ENCODE data around the gene CYRIA. TPM values are rescaled to one million over a fixed set of nuclear protein-coding genes. Genes with fewer than 3 reads are reported as not detected.
A peak's percentile ranks its signal among the peaks of the same experiment; 100 is the strongest.

The CYRIA gene
- 1 to 10 TPM; 2.7 to 3.1 TPM for total RNA-seq

- ATAC-seq (peak; percentile 87 to 88), DNase-seq (ENCODE audit: low spot score in 2 of 2) (peak in 1 of 2 donors; percentile 57)
- Mint-ChIP-seq H3K9me3 (no peaks in the 10 kb centered on the region), H3K27ac (peak within 1 kb of the TSS; percentile 78 to 87), H3K36me3 (peaks cover 0 to 26% of the 10 kb centered on the region in 2 donors)
These were observed at the start of gene CYRIA for GRCh38 chr2:16665748-16666448. TSS of gene CYRIA (minus strand) at chr2:16665834. CDS start at chr2:16588119, 77,715 bp downstream.

GRCh38 chr2:16713011-16713423, 47.4 kb upstream of the CYRIA start:
- Mint-ChIP-seq H3K36me3 (no peaks in the 10 kb centered on the region), H3K27ac (no peak overlapping the region), H3K9me3 (no peaks in the 10 kb centered on the region)
- ATAC-seq (no peak), DNase-seq (ENCODE audit: low spot score in 2 of 2) (no peak)

GRCh38 chr2:16709769-16710168, 44.1 kb upstream of the CYRIA start:
- DNase-seq (ENCODE audit: low spot score in 2 of 2) (no peak), ATAC-seq (no peak)
- no peaks in the 10 kb centered on the region for H3K9me3 Mint-ChIP-seq

GRCh38 chr2:16708173-16708572, 42.5 kb upstream of the CYRIA start:
- no peaks in the 10 kb centered on the region for H3K36me3 Mint-ChIP-seq
- no peaks in the 10 kb centered on the region for H3K9me3 Mint-ChIP-seq
- no peak for ATAC-seq
- H3K27ac Mint-ChIP-seq, result no peak overlapping the region
- no peak for DNase-seq (ENCODE audit: low spot score in 2 of 2)

More at GRCh38 chr2:16709769-16710168, 44.1 kb upstream of the CYRIA start:
- Mint-ChIP-seq H3K27ac (no peak overlapping the region), H3K36me3 (no peaks in the 10 kb centered on the region)

- DNase-seq (ENCODE audit: low spot score in 2 of 2) (no peak), ATAC-seq (peak in 1 of 2 donors; percentile 33)
- no peak overlapping the region for H3K27ac Mint-ChIP-seq
- no peaks in the 10 kb centered on the region for H3K36me3 Mint-ChIP-seq
- no peaks in the 10 kb centered on the region for H3K9me3 Mint-ChIP-seq
These were observed 41.5 kb upstream of the CYRIA start for GRCh38 chr2:16707014-16707623.

GRCh38 chr2:16700551-16701259, 35.1 kb upstream of the CYRIA start:
- Mint-ChIP-seq H3K27ac (no peak overlapping the region), H3K36me3 (peaks cover 0 to 5% of the 10 kb centered on the region in 2 donors), H3K9me3 (peaks cover 6 to 13% of the 10 kb centered on the region in 2 donors)
- no peak for ATAC-seq
- DNase-seq (ENCODE audit: low spot score in 2 of 2), result no peak

- no peak for DNase-seq (ENCODE audit: low spot score in 2 of 2)
- Mint-ChIP-seq H3K36me3 (peaks cover 0 to 5% of the 10 kb centered on the region in 2 donors), H3K27ac (no peak overlapping the region), H3K9me3 (peaks cover 6 to 8% of the 10 kb centered on the region in 2 donors)
- no peak for ATAC-seq
These were observed 28.2 kb upstream of the CYRIA start for GRCh38 chr2:16693854-16694253.

GRCh38 chr2:16691261-16691660, 25.6 kb upstream of the CYRIA start:
- Mint-ChIP-seq H3K9me3 (peaks cover 0 to 4% of the 10 kb centered on the region in 2 donors), H3K27ac (no peak overlapping the region), H3K36me3 (no peaks in the 10 kb centered on the region)
- ATAC-seq (no peak), DNase-seq (ENCODE audit: low spot score in 2 of 2) (no peak)

- H3K27ac Mint-ChIP-seq, result no peak overlapping the region
- H3K36me3 Mint-ChIP-seq, result no peaks in the 10 kb centered on the region
- ATAC-seq, result no peak
- no peaks in the 10 kb centered on the region for H3K9me3 Mint-ChIP-seq
- no peak for DNase-seq (ENCODE audit: low spot score in 2 of 2)
These were observed 22.3 kb upstream of the CYRIA start for GRCh38 chr2:16687955-16688354.

GRCh38 chr2:16687222-16687621, 21.6 kb upstream of the CYRIA start:
- Mint-ChIP-seq H3K9me3 (peaks cover 0 to 4% of the 10 kb centered on the region in 2 donors), H3K36me3 (peaks cover 0 to 5% of the 10 kb centered on the region in 2 donors), H3K27ac (no peak overlapping the region)
- no peak for DNase-seq (ENCODE audit: low spot score in 2 of 2)
- no peak for ATAC-seq

- ATAC-seq (no peak), DNase-seq (ENCODE audit: low spot score in 2 of 2) (no peak)
- H3K9me3 Mint-ChIP-seq, result peaks cover 0 to 4% of the 10 kb centered on the region in 2 donors
These were observed 21.0 kb upstream of the CYRIA start for GRCh38 chr2:16686641-16687040.

GRCh38 chr2:16685340-16685715, 19.7 kb upstream of the CYRIA start:
- ATAC-seq (no peak), DNase-seq (ENCODE audit: low spot score in 2 of 2) (no peak)
- Mint-ChIP-seq H3K9me3 (peaks cover 0 to 4% of the 10 kb centered on the region in 2 donors), H3K36me3 (peaks cover 0 to 11% of the 10 kb centered on the region in 2 donors), H3K27ac (peak overlapping the region in 1 of 2 donors; percentile 27)

More at GRCh38 chr2:16686641-16687040, 21.0 kb upstream of the CYRIA start:
- H3K36me3 Mint-ChIP-seq, result peaks cover 0 to 7% of the 10 kb centered on the region in 2 donors
- H3K27ac Mint-ChIP-seq, result no peak overlapping the region

- DNase-seq (ENCODE audit: low spot score in 2 of 2), result no peak
These were observed 19.2 kb upstream of the CYRIA start for GRCh38 chr2:16684676-16685339.

GRCh38 chr2:16683576-16683975, 17.9 kb upstream of the CYRIA start:
- Mint-ChIP-seq H3K36me3 (peaks cover under 1 to 11% of the 10 kb centered on the region in 2 donors), H3K9me3 (peaks cover 0 to 4% of the 10 kb centered on the region in 2 donors), H3K27ac (no peak overlapping the region)
- DNase-seq (ENCODE audit: low spot score in 2 of 2) (no peak), ATAC-seq (no peak)

More at GRCh38 chr2:16684676-16685339, 19.2 kb upstream of the CYRIA start:
- ATAC-seq, result no peak
- Mint-ChIP-seq H3K9me3 (peaks cover 0 to 4% of the 10 kb centered on the region in 2 donors), H3K36me3 (peaks cover 0 to 11% of the 10 kb centered on the region in 2 donors), H3K27ac (peak overlapping the region in 1 of 2 donors; percentile 27)

- Mint-ChIP-seq H3K9me3 (peaks cover 4 to 9% of the 10 kb centered on the region in 2 donors), H3K36me3 (peaks cover 11% of the 10 kb centered on the region in 2 donors), H3K27ac (peak overlapping the region in 1 of 2 donors; percentile 6)
- ATAC-seq, result no peak
- no peak for DNase-seq (ENCODE audit: low spot score in 2 of 2)
These were observed 16.9 kb upstream of the CYRIA start for GRCh38 chr2:16682431-16683118.

GRCh38 chr2:16680781-16681180, 15.1 kb upstream of the CYRIA start:
- no peak for DNase-seq (ENCODE audit: low spot score in 2 of 2)
- ATAC-seq, result no peak
- Mint-ChIP-seq H3K27ac (no peak overlapping the region), H3K9me3 (peaks cover 4 to 9% of the 10 kb centered on the region in 2 donors), H3K36me3 (peaks cover 11% of the 10 kb centered on the region in 2 donors)
